Measurements from ENCODE around the gene LENG9. TPM values are rescaled to one million over a fixed set of nuclear protein-coding genes. Genes with fewer than 3 reads are reported as not detected.

LENG9 gene
- total and polyA plus RNA-seq, 2 of the 13 experiments (the other 11 are each of a cell fraction or from before 2014, with no cell fraction given): 0.75 to 2.9 TPM

DNA sequence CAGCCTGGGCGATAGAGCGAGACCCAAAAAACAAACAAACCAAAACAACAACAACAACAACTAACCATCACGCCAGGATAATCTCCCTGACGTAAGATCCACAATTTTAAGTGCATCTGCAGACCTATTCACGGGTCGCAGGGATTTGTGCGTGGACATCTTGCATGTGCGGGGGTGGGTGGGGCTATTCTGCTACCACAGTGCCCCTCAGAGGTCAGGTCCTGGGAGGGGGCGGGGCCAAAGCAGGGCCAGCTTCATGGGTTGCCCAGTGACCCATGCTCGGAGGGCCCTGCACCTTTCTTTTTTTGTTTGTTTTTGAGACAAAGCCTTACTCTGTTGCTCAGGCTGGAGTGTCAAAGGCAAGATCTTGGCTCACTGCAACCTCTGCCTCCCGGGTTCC lies 12.1 kb upstream of the LENG9 start:
- CTCF ChIA-PET (ENCODE audit: low intra/inter-chr PET ratio, low total read pairs): no interaction called here
- no TSS peak for BruUV-seq (replicated peaks)
- WGBS (ENCODE audit: low lambda C conversion rate): 55% methylated on average over 11 of the region's 11 CpGs
- TF ChIP-seq ZNF333 (CRISPR knock-in tag; IDR thresholded peaks at IDR 0.05; ENCODE audit: borderline replicate concordance) (no peak), ZNF20 (CRISPR knock-in tag; IDR thresholded peaks at IDR 0.05) (no peak), AKAP8 (CRISPR knock-in tag; IDR thresholded peaks at IDR 0.05) (no peak), GZF1 (CRISPR knock-in tag; IDR thresholded peaks at IDR 0.05) (no peak), HNF4A (CRISPR knock-in tag; IDR thresholded peaks at IDR 0.05) (no peak), CENPT (CRISPR knock-in tag; IDR thresholded peaks at IDR 0.05; ENCODE audit: low read depth) (no peak), ZNF703 (CRISPR knock-in tag; IDR thresholded peaks at IDR 0.05; ENCODE audit: borderline replicate concordance) (no peak), CREB3 (CRISPR knock-in tag; IDR thresholded peaks at IDR 0.05) (no peak), NR2C2 (CRISPR knock-in tag; IDR thresholded peaks at IDR 0.05; ENCODE audit: borderline replicate concordance) (no peak), SAP130 (CRISPR knock-in tag; IDR thresholded peaks at IDR 0.05; ENCODE audit: low read depth) (no peak), ZNF513 (CRISPR knock-in tag; conservative IDR thresholded peaks at IDR 0.05) (no peak), TRAFD1 (CRISPR knock-in tag; IDR thresholded peaks at IDR 0.05; ENCODE audit: borderline replicate concordance) (no peak), ZNF704 (CRISPR knock-in tag; IDR thresholded peaks at IDR 0.05; ENCODE audit: borderline replicate concordance) (no peak), SIN3A (IDR thresholded peaks at IDR 0.05; ENCODE audit: borderline replicate concordance, low read depth, low read length) (no peak), ZNF33A (CRISPR knock-in tag; IDR thresholded peaks at IDR 0.05; ENCODE audit: borderline replicate concordance) (no peak)
- TF ChIP-seq, protein P1, sequence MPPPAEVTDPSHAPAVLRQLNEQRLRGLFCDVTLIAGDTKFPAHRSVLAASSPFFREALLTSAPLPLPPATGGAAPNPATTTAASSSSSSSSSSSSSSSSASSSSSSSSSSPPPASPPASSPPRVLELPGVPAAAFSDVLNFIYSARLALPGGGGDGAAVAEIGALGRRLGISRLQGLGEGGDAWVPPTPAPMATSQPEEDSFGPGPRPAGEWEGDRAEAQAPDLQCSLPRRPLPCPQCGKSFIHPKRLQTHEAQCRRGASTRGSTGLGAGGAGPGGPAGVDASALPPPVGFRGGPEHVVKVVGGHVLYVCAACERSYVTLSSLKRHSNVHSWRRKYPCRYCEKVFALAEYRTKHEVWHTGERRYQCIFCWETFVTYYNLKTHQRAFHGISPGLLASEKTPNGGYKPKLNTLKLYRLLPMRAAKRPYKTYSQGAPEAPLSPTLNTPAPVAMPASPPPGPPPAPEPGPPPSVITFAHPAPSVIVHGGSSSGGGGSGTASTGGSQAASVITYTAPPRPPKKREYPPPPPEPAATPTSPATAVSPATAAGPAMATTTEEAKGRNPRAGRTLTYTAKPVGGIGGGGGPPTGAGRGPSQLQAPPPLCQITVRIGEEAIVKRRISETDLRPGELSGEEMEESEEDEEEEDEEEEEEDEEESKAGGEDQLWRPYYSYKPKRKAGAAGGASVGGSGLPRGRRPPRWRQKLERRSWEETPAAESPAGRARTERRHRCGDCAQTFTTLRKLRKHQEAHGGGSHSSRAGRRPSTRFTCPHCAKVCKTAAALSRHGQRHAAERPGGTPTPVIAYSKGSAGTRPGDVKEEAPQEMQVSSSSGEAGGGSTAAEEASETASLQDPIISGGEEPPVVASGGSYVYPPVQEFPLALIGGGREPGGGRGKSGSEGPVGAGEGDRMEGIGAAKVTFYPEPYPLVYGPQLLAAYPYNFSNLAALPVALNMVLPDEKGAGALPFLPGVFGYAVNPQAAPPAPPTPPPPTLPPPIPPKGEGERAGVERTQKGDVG (CRISPR knock-in tag; IDR thresholded peaks at IDR 0.05; ENCODE audit: borderline replicate concordance): no peak

More for the DNA sequence above, 12.1 kb upstream of the LENG9 start:
- Histone ChIP-seq H3K9ac (ENCODE audit: insufficient read depth, low read depth, low read length) (no peak overlapping the region), H3K4me1 (ENCODE audit: insufficient read depth, low read length) (peaks cover 35% of the 10 kb centered on the region), H3K27ac (ENCODE audit: extremely low read length, insufficient read depth, low read length) (no peak overlapping the region), H3K4me2 (ENCODE audit: low read depth, low read length) (no peak overlapping the region), H3K36me3 (replicated peaks in 1 of 2; ENCODE audit: control insufficient read depth in 1 of 2, insufficient read depth in 2 of 2, low read length in 2 of 2) (no peaks in the 10 kb centered on the region), H3K79me2 (ENCODE audit: insufficient read depth, low read length) (no peaks in the 10 kb centered on the region), H3K4me3 (replicated peaks in 1 of 3; ENCODE audit: insufficient read depth in 1 of 3, low read depth in 2 of 3, low read length in 3 of 3) (no peak overlapping the region), H4K20me1 (ENCODE audit: insufficient read depth, low read length) (no peaks in the 10 kb centered on the region), H3K9me3 (ENCODE audit: low read length) (no peaks in the 10 kb centered on the region), H2AFZ (ENCODE audit: low read length) (no peak overlapping the region), H3K27me3 (ENCODE audit: control insufficient read depth in 1 of 2, insufficient read depth in 2 of 2, low read length in 2 of 2) (no peaks in the 10 kb centered on the region; a peak in 1 of 5 replicates)
- no peak for DNase-seq (ENCODE audit: low spot score)
- intact Hi-C loops (cut with micrococcal nuclease; ENCODE audit: unreplicated experiment): no loop called here
- in situ Hi-C loops (cut with HindIII; ENCODE audit: extremely low pct_ligation_motif_present, low pct_unique_long_range_greater_than_20kb): loop anchor here (10.0 kb wide), 1 partner anchor 199 kb away; no protein-coding TSS in a partner anchor
- FAIRE-seq: no peak
- POLR2A ChIA-PET: no interaction called here
- ATAC-seq: no peak

All from HepG2 (cell line).